K562 (cell line): ENCODE data around the gene EBF4. TPM values are rescaled to one million over a fixed set of nuclear protein-coding genes. Genes with fewer than 3 reads are reported as not detected.

Experiments used
- AFF4 ChIP-seq: sonication (generic); formaldehyde crosslinking; IDR thresholded peaks from 2 replicates; pipeline ENCODE4 v1.8.0; 2023; ENCODE audit warnings: mild to moderate bottlenecking, missing genetic modification reagents
- CLOCK ChIP-seq: fragments of 250-450 bp; sonication (Bioruptor Pico); IDR thresholded peaks from 2 replicates; pipeline ENCODE4 v1.4.0; 2020; ENCODE audit warnings: mild to moderate bottlenecking, moderate library complexity, borderline replicate concordance
- COPS2 ChIP-seq: fragments of 450-650 bp; conservative IDR thresholded peaks from 2 replicates; pipeline ENCODE4 v1.6.1; 2016; ENCODE audit warnings: mild to moderate bottlenecking, moderate library complexity
- CTCFL ChIP-seq: IDR thresholded peaks from 2 replicates; pipeline ENCODE4 v1.6.1; 2011; ENCODE audit warnings: borderline replicate concordance, low read depth, mild to moderate bottlenecking, moderate library complexity, low read length; ENCODE audit not compliant: insufficient read depth, poor library complexity, severe bottlenecking
- GTF2F1 ChIP-seq: IDR thresholded peaks from 2 replicates; pipeline ENCODE4 v1.6.1; 2011; ENCODE audit warnings: low read depth, low read length, improper control_type of control experiment
- HDAC2 ChIP-seq: fragments of 450-650 bp; IDR thresholded peaks from 2 replicates; pipeline ENCODE4 v1.6.1; 2016; ENCODE audit warnings: mild to moderate bottlenecking
- NR2C1 ChIP-seq, 2 experiments: fragments of 450-650 bp; IDR thresholded peaks; 2 replicates each; pipeline ENCODE4 v1.6.1; 2017; ENCODE audit warnings: mild to moderate bottlenecking in 2 of 2, antibody characterized with exemption in 1 of 2, inconsistent platforms in 1 of 2, missing compliant biosample characterization in 1 of 2, missing genetic modification characterization in 1 of 2
- POLR3G ChIP-seq: IDR thresholded peaks from 2 replicates; pipeline ENCODE4 v1.6.1; 2011; ENCODE audit not compliant: insufficient read length, insufficient replicate concordance; ENCODE audit errors: extremely low read depth
- RFX7 ChIP-seq: fragments of 250-450 bp; sonication (Bioruptor Pico); IDR thresholded peaks from 2 replicates; pipeline ENCODE4 v1.5.1; 2021; ENCODE audit warnings: mild to moderate bottlenecking
- U2AF2 ChIP-seq: fragments of 200-400 bp; formaldehyde crosslinking; optimal IDR thresholded peaks from 2 replicates; pipeline ENCODE3; 2017; ENCODE audit warnings: low read depth, mild to moderate bottlenecking, low read length
- ZNF24 ChIP-seq: fragments of 450-650 bp; IDR thresholded peaks from 2 replicates; pipeline ENCODE4 v1.6.1; 2016
- ZNF707 ChIP-seq: fragments of 250-450 bp; sonication (Bioruptor Pico); conservative IDR thresholded peaks from 2 replicates; pipeline ENCODE4 v1.8.0; 2022; ENCODE audit warnings: inconsistent platforms, mild to moderate bottlenecking, moderate library complexity
- polyA plus RNA-seq, 8 experiments: library from polyadenylated mRNA; depleted of rRNA in 4 of 8; stranded (reverse) in 5 of 8; unstranded in 3 of 8; fragments of >200 nt; fragmentation: Nextera tagmentation in 2 of 8; fragmentation: Illumina TruSeq in 1 of 8; extraction: Ambion mirVana in 2 of 8; extraction: Trizol in 1 of 8; gene quantifications; 2 replicates each; pipeline versions ENCODE4 v1.2.1 to v1.2.3, GENCODE V29; 2011 to 2014; ENCODE audit warnings: inconsistent platforms in 1 of 8, missing spikeins in 1 of 8
- total RNA-seq, 7 experiments: library from RNA; depleted of rRNA in 6 of 7; stranded (reverse); fragments of >200 nt in 6 of 7; fragmentation: Illumina TruSeq in 2 of 7; extraction: Trizol in 2 of 7; gene quantifications; 2 replicates each; pipeline versions ENCODE4 v1.2.1 to v1.2.3, GENCODE V29; 2011 to 2021; ENCODE audit warnings: low replicate concordance in 1 of 7
- TF ChIP-seq, protein P1 (sequence below): fragments of 450-650 bp; IDR thresholded peaks from one replicate; pipeline ENCODE4 v1.6.1; 2018; ENCODE audit warnings: mild to moderate bottlenecking, moderate library complexity; ENCODE audit not compliant: partially characterized antibody
- TF ChIP-seq, protein P2 (sequence below), 3 experiments: fragments of 200-800 bp in 1 of 3; sonication (Bioruptor generic) in 1 of 3; sonication (generic) in 1 of 3; formaldehyde crosslinking in 1 of 3; IDR thresholded peaks; 2 replicates each; pipeline versions ENCODE4 v1.6.1 to v1.8.0; 2016 to 2022; ENCODE audit warnings: mild to moderate bottlenecking in 2 of 3, missing compliant biosample characterization in 2 of 3, missing genetic modification characterization in 2 of 3, missing genetic modification reagents in 1 of 3
- TF ChIP-seq, protein P3 (sequence below): fragments of 250-450 bp; sonication (Bioruptor Pico); IDR thresholded peaks from 2 replicates; pipeline ENCODE4 v1.8.0; 2021; ENCODE audit warnings: moderate library complexity, mild to moderate bottlenecking, inconsistent platforms

The EBF4 gene
- total and polyA plus RNA-seq, 9 of the 15 experiments (the other 6 are each of a cell fraction or from before 2014, with no cell fraction given) = 0.09 TPM; not detected in 8

DNA sequence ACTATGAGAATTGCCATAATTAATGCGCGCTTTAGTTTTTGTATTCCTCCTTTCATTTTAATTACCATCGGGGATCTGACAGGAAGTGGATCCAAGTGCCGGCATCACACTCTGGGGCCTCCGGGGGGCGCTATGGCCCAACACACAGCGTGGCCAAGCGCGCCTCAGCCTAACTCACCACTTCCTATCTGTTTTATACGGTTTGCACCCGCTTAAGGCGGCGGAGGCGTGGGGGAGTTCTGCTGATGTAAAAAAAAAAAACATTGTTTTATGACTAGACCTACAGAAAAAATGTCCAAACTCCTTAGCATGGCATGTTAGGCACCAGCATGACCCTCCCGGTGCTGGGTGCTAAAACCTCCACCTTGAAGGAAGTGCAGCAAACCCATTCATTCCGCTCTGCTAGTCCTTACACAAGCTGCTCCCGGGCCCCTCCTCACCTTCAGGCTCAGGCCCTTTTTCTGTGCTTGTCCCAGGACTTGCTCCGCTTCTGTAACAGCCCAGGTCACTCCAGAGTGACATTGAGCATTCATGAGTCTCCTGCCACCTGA, 4.5 kb upstream of the EBF4 start (continued):
- TF ChIP-seq HDAC2 (no peak), U2AF2 (no peak), RFX7 (CRISPR knock-in tag) (no peak), ZNF24 (no peak), CTCFL (peak; percentile 5), NR2C1 (IDR thresholded peaks at IDR 0.05) (no peak), NR2C1 (tag; IDR thresholded peaks at IDR 0.05) (no peak), CLOCK (CRISPR knock-in tag) (no peak), AFF4 (no peak), ZNF707 (CRISPR knock-in tag) (no peak), COPS2 (no peak), GTF2F1 (no peak), POLR3G (no peak)
- TF ChIP-seq, protein P1, sequence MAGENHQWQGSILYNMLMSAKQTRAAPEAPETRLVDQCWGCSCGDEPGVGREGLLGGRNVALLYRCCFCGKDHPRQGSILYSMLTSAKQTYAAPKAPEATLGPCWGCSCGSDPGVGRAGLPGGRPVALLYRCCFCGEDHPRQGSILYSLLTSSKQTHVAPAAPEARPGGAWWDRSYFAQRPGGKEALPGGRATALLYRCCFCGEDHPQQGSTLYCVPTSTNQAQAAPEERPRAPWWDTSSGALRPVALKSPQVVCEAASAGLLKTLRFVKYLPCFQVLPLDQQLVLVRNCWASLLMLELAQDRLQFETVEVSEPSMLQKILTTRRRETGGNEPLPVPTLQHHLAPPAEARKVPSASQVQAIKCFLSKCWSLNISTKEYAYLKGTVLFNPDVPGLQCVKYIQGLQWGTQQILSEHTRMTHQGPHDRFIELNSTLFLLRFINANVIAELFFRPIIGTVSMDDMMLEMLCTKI = no peak
- TF ChIP-seq, protein P2, sequence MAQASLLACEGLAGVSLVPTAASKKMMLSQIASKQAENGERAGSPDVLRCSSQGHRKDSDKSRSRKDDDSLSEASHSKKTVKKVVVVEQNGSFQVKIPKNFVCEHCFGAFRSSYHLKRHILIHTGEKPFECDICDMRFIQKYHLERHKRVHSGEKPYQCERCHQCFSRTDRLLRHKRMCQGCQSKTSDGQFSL (CRISPR knock-in tag; IDR thresholded peaks at IDR 0.05) = peak; percentile 23; the same call in 1 of the 2 replicates
- TF ChIP-seq, protein P2 (tag; IDR thresholded peaks at IDR 0.05) = no peak
- TF ChIP-seq, protein P3, sequence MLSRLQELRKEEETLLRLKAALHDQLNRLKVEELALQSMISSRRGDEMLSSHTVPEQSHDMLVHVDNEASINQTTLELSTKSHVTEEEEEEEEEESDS (CRISPR knock-in tag) = no peak
